Ishikawa (cell line): ENCODE data around the gene ZC3H8.
A peak's percentile ranks its signal among the peaks of the same experiment; 100 is the strongest.

Source experiments
- CEBPB ChIP-seq: IDR thresholded peaks from 2 replicates; pipeline ENCODE4 v1.6.1; 2012
- CREB1 ChIP-seq: IDR thresholded peaks from 2 replicates; pipeline ENCODE4 v1.6.1; 2012; ENCODE audit warnings: low read depth
- EGR1 ChIP-seq: IDR thresholded peaks from 2 replicates; pipeline ENCODE4 v1.6.1; 2012
- EP300 ChIP-seq: IDR thresholded peaks from 2 replicates; pipeline ENCODE4 v1.6.1; 2012; ENCODE audit warnings: borderline replicate concordance
- FOXM1 ChIP-seq: IDR thresholded peaks from 2 replicates; pipeline ENCODE4 v1.6.1; 2012; ENCODE audit warnings: low read depth, borderline replicate concordance
- NFIC ChIP-seq: IDR thresholded peaks from 2 replicates; pipeline ENCODE4 v1.6.1; 2012
- RAD21 ChIP-seq: IDR thresholded peaks from 2 replicates; pipeline ENCODE4 v1.6.1; 2012; ENCODE audit warnings: low read depth
- TAF1 ChIP-seq: IDR thresholded peaks from 2 replicates; pipeline ENCODE4 v1.6.1; 2012; ENCODE audit warnings: low read depth, mild to moderate bottlenecking
- TCF12 ChIP-seq: IDR thresholded peaks from 2 replicates; pipeline ENCODE4 v1.6.1; 2012; ENCODE audit warnings: low read depth
- TEAD4 ChIP-seq: IDR thresholded peaks from 2 replicates; pipeline ENCODE4 v1.6.1; 2012
- USF1 ChIP-seq: IDR thresholded peaks from 2 replicates; pipeline ENCODE4 v1.6.1; 2012
- YY1 ChIP-seq: IDR thresholded peaks from 2 replicates; pipeline ENCODE4 v1.6.1; 2012; ENCODE audit warnings: low read depth
- ZBTB7A ChIP-seq: IDR thresholded peaks from 2 replicates; pipeline ENCODE4 v1.6.1; 2012; ENCODE audit warnings: low read depth
- TF ChIP-seq, protein P1 (sequence below): IDR thresholded peaks from 2 replicates; pipeline ENCODE4 v1.6.1; 2012
- TF ChIP-seq, protein P2 (sequence below): IDR thresholded peaks from 2 replicates; pipeline ENCODE4 v1.6.1; 2012; ENCODE audit warnings: low read depth, mild to moderate bottlenecking

Gene ZC3H8

DNA sequence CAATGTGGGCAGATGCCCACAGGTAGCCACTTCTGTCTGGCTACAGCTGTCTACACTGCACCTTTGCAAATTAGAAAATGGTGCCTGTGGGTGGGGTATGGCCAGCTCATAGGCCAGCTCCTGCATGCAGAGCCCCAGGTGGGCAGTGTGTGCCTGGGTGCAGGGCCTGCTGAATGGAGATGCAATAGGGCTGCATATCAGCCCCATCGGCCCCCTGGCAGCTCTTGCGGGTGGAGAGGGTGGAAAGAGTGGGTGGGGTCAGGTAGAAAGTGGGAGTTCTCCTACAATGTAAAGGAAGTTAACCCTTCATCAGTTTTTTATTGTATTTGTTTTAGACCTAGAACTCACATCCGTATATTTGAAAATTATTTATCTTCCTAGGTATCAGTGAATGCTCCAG lies 79.5 kb downstream of the ZC3H8 start:
- TF ChIP-seq EGR1, result no peak

- TF ChIP-seq ZBTB7A, result no peak
Measured at GRCh38 chr2:112174383-112174782, 80.5 kb downstream of the ZC3H8 start.

GRCh38 chr2:112173646-112174319 lies 81.1 kb downstream of the ZC3H8 start:
- TF ChIP-seq ZBTB7A (no peak), NFIC (peak; percentile 53; the same call in 1 of the 2 replicates)

GRCh38 chr2:112170495-112170894 lies 84.3 kb downstream of the ZC3H8 start:
- TF ChIP-seq NFIC, result no peak
- TF ChIP-seq ZBTB7A, result no peak
- TF ChIP-seq EP300, result no peak

- no peak for TF ChIP-seq FOXM1
- no peak for TF ChIP-seq YY1
- TF ChIP-seq EP300, result no peak
- TF ChIP-seq, protein P1, sequence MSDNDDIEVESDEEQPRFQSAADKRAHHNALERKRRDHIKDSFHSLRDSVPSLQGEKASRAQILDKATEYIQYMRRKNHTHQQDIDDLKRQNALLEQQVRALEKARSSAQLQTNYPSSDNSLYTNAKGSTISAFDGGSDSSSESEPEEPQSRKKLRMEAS, result no peak
- TF ChIP-seq CREB1, result no peak
- no peak for TF ChIP-seq NFIC
- TF ChIP-seq USF1, result no peak
- no peak for TF ChIP-seq TEAD4
- TF ChIP-seq TCF12, result no peak
- TF ChIP-seq RAD21, result no peak
- TF ChIP-seq TAF1, result no peak
- TF ChIP-seq CEBPB, result no peak
- TF ChIP-seq, protein P2, sequence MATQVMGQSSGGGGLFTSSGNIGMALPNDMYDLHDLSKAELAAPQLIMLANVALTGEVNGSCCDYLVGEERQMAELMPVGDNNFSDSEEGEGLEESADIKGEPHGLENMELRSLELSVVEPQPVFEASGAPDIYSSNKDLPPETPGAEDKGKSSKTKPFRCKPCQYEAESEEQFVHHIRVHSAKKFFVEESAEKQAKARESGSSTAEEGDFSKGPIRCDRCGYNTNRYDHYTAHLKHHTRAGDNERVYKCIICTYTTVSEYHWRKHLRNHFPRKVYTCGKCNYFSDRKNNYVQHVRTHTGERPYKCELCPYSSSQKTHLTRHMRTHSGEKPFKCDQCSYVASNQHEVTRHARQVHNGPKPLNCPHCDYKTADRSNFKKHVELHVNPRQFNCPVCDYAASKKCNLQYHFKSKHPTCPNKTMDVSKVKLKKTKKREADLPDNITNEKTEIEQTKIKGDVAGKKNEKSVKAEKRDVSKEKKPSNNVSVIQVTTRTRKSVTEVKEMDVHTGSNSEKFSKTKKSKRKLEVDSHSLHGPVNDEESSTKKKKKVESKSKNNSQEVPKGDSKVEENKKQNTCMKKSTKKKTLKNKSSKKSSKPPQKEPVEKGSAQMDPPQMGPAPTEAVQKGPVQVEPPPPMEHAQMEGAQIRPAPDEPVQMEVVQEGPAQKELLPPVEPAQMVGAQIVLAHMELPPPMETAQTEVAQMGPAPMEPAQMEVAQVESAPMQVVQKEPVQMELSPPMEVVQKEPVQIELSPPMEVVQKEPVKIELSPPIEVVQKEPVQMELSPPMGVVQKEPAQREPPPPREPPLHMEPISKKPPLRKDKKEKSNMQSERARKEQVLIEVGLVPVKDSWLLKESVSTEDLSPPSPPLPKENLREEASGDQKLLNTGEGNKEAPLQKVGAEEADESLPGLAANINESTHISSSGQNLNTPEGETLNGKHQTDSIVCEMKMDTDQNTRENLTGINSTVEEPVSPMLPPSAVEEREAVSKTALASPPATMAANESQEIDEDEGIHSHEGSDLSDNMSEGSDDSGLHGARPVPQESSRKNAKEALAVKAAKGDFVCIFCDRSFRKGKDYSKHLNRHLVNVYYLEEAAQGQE, result no peak
- TF ChIP-seq EGR1, result no peak
- TF ChIP-seq ZBTB7A, result no peak
Measured at GRCh38 chr2:112168422-112169124, 86.3 kb downstream of the ZC3H8 start.

GRCh38 chr2:112166806-112167499 lies 87.9 kb downstream of the ZC3H8 start:
- no peak for TF ChIP-seq FOXM1
- TF ChIP-seq EP300, result no peak
- TF ChIP-seq TAF1, result no peak
- TF ChIP-seq CREB1, result no peak

GRCh38 chr2:112165296-112165695 lies 89.5 kb downstream of the ZC3H8 start:
- TF ChIP-seq TEAD4 (no peak), RAD21 (no peak), TCF12 (no peak), CEBPB (no peak), TAF1 (no peak), USF1 (no peak), CREB1 (no peak), EP300 (no peak), ZBTB7A (no peak), FOXM1 (no peak), YY1 (no peak)
- TF ChIP-seq, protein P1, result no peak

DNA sequence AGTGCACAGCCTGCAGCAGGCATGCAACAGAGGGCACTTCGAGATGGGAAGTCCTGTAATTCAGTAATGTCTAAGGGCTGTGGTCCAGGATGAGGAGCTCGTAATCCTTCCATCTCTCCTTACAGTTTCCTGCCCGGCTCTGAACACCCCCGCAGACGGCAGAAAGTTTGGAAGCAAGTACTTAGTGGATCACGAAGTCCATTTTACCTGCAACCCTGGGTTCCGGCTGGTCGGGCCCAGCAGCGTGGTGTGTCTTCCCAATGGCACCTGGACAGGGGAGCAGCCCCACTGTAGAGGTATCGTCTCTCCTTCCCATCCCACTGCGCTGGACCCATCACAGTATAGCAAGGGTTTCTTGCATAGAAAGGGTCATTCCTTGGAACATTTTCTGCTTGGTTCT lies 90.0 kb downstream of the ZC3H8 start:
- no peak for TF ChIP-seq YY1
- TF ChIP-seq, protein P1, result no peak
- TF ChIP-seq, protein P2, result no peak
- TF ChIP-seq CEBPB, result no peak
- TF ChIP-seq TAF1, result no peak
- TF ChIP-seq CREB1, result no peak
- no peak for TF ChIP-seq USF1
- no peak for TF ChIP-seq TCF12
- no peak for TF ChIP-seq FOXM1
- TF ChIP-seq EP300, result no peak
- TF ChIP-seq ZBTB7A, result no peak
- no peak for TF ChIP-seq EGR1
- TF ChIP-seq NFIC, result no peak
